H1 (cell line): ENCODE results near the gene KLC4.
A peak's percentile ranks its signal among the peaks of the same experiment; 100 is the strongest.

Experiments used
- CEBPB ChIP-seq: IDR thresholded peaks from 2 replicates; pipeline ENCODE4 v1.6.1; 2012; ENCODE audit warnings: low read depth, low read length
- CTCF ChIP-seq, 3 experiments: IDR thresholded peaks; 1 replicate in 2 of 3; 2 replicates in 1 of 3; pipeline versions ENCODE4 v1.5.1 to v1.6.1; 2011; ENCODE audit warnings: low read length in 3 of 3, mild to moderate bottlenecking in 3 of 3, inconsistent platforms in 2 of 3, low read depth in 1 of 3, moderate library complexity in 1 of 3; ENCODE audit not compliant: insufficient read depth in 1 of 3; ENCODE audit errors: control extremely low read depth in 1 of 3
- EP300 ChIP-seq, 2 experiments: IDR thresholded peaks; 1 replicate in 1 of 2; 2 replicates in 1 of 2; pipeline ENCODE4 v1.6.1; 2011 to 2012; ENCODE audit warnings: low read depth in 2 of 2, low read length in 2 of 2, mild to moderate bottlenecking in 2 of 2, borderline replicate concordance in 1 of 2, inconsistent platforms in 1 of 2, moderate library complexity in 1 of 2
- EZH2 ChIP-seq: fragments of 200-600 bp; sonication (generic); IDR thresholded peaks from 2 replicates; pipeline ENCODE4 v1.7.1; 2012; ENCODE audit warnings: low read depth, mild to moderate bottlenecking, moderate library complexity, low read length, inconsistent platforms; ENCODE audit not compliant: severe bottlenecking
- JUN ChIP-seq: IDR thresholded peaks from 2 replicates; pipeline ENCODE4 v1.6.1; 2011; ENCODE audit warnings: low read depth, mild to moderate bottlenecking, improper control_type of control experiment, low read length
- KDM1A ChIP-seq: fragments of 200-600, 300-600 bp; sonication (generic); IDR thresholded peaks from 2 replicates; pipeline ENCODE4 v1.7.1; 2016; ENCODE audit warnings: mild to moderate bottlenecking, low read length, borderline replicate concordance
- POLR2A ChIP-seq, 2 experiments: IDR thresholded peaks; 1 replicate in 1 of 2; 2 replicates in 1 of 2; pipeline ENCODE4 v1.6.1; 2011; ENCODE audit warnings: low read depth in 2 of 2, low read length in 2 of 2, mild to moderate bottlenecking in 2 of 2; ENCODE audit errors: control extremely low read depth in 1 of 2
- RAD21 ChIP-seq, 2 experiments: IDR thresholded peaks in 1 of 2; conservative IDR thresholded peaks in 1 of 2; 2 replicates each; pipeline ENCODE4 v1.6.1; 2011; ENCODE audit warnings: low read depth in 2 of 2, low read length in 2 of 2, improper control_type of control experiment in 1 of 2, inconsistent platforms in 1 of 2, mild to moderate bottlenecking in 1 of 2, moderate library complexity in 1 of 2
- RFX5 ChIP-seq: IDR thresholded peaks from 2 replicates; pipeline ENCODE4 v1.6.1; 2011; ENCODE audit warnings: low read depth, low read length, improper control_type of control experiment, borderline replicate concordance
- SIN3A ChIP-seq, 2 experiments: IDR thresholded peaks in 1 of 2; conservative IDR thresholded peaks in 1 of 2; 2 replicates each; pipeline ENCODE4 v1.6.1; 2011 to 2012; ENCODE audit warnings: low read length in 2 of 2, improper control_type of control experiment in 1 of 2, low read depth in 1 of 2, mild to moderate bottlenecking in 1 of 2
- TAF1 ChIP-seq: IDR thresholded peaks from 2 replicates; pipeline ENCODE4 v1.6.1; 2011; ENCODE audit warnings: mild to moderate bottlenecking, low read depth, low read length
- TBP ChIP-seq: IDR thresholded peaks from 2 replicates; pipeline ENCODE4 v1.6.1; 2011; ENCODE audit warnings: low read depth, low read length, improper control_type of control experiment
- TEAD4 ChIP-seq: IDR thresholded peaks from 2 replicates; pipeline ENCODE4 v1.6.1; 2012; ENCODE audit warnings: low read depth, low read length, inconsistent platforms, mixed read lengths

GRCh38 chr6:43089874-43090558, 30.6 kb downstream of the KLC4 start:
- TF ChIP-seq CTCF (IDR thresholded peaks at IDR 0.05; ENCODE audit: control extremely low read depth in 1 of 3, insufficient read depth in 1 of 3, low read depth in 1 of 3, low read length in 3 of 3) (no peak), JUN (no peak), RAD21 (IDR thresholded peaks at IDR 0.05 in 1 of 2, conservative IDR thresholded peaks at IDR 0.05 in 1 of 2; ENCODE audit: low read depth in 2 of 2, low read length in 2 of 2) (no peak), EP300 (IDR thresholded peaks at IDR 0.05; ENCODE audit: borderline replicate concordance in 1 of 2, low read depth in 2 of 2, low read length in 2 of 2) (no peak), TBP (no peak), EZH2 (no peak), KDM1A (no peak), TAF1 (no peak), SIN3A (conservative IDR thresholded peaks at IDR 0.05 in 1 of 2, IDR thresholded peaks at IDR 0.05 in 1 of 2; ENCODE audit: low read depth in 1 of 2, low read length in 2 of 2) (no peak), POLR2A (IDR thresholded peaks at IDR 0.05; ENCODE audit: control extremely low read depth in 1 of 2, low read depth in 2 of 2, low read length in 2 of 2) (no peak), TEAD4 (peak; percentile 50; the same call in 1 of the 2 replicates), CEBPB (no peak), RFX5 (no peak)
